Tibial nerve (tissue), 4 donors: Measurements from ENCODE around the gene TBC1D22B. TPM values are rescaled to one million over a fixed set of nuclear protein-coding genes. Genes with fewer than 3 reads are reported as not detected.

Experiments used
- DNase-seq, 2 donors: peaks; one replicate each; pipeline ENCODE4 v3.0.0-alpha.2; 2019; ENCODE audit warnings: low spot score in 2 of 2
- H3K27ac ChIP-seq, 4 donors: fragments of 200-600 bp; sonication (generic) in 3 of 4; one replicate each; pipeline ENCODE4 v1.5.1; 2017 to 2019; ENCODE audit warnings: mild to moderate bottlenecking in 1 of 4
- H3K27me3 ChIP-seq, 2 donors: fragments of 200-600 bp; sonication (generic) in 1 of 2; one replicate each; pipeline versions ENCODE4 v1.5.1 to v1.6.0; 2017 to 2019
- H3K36me3 ChIP-seq, 3 donors: fragments of 200-600 bp; sonication (generic); one replicate each; pipeline ENCODE4 v1.5.1; 2018 to 2019
- H3K4me1 ChIP-seq, 4 donors: fragments of 200-600 bp; sonication (generic) in 3 of 4; one replicate each; pipeline ENCODE4 v1.5.1; 2017 to 2019
- H3K4me3 ChIP-seq, 4 donors: fragments of 200-600 bp; sonication (generic) in 3 of 4; one replicate each; pipeline ENCODE4 v1.5.1; 2017 to 2019; ENCODE audit warnings: mild to moderate bottlenecking in 1 of 4, moderate library complexity in 1 of 4
- H3K9me3 ChIP-seq, 4 donors: fragments of 200-600 bp; sonication (generic) in 3 of 4; one replicate each; pipeline ENCODE4 v1.5.1; 2017 to 2019
- EP300 ChIP-seq, 2 donors: sonication (generic); formaldehyde crosslinking; IDR thresholded peaks; one replicate each; pipeline ENCODE4 v1.6.1; 2017; ENCODE audit warnings: antibody characterized with exemption in 2 of 2, mild to moderate bottlenecking in 1 of 2
- POLR2A ChIP-seq, 2 donors: fragments of 450-650 bp; IDR thresholded peaks; one replicate each; pipeline ENCODE4 v1.6.1; 2017; ENCODE audit warnings: antibody characterized with exemption in 2 of 2, mild to moderate bottlenecking in 2 of 2, moderate library complexity in 2 of 2
- WGBS, 2 donors: methylation state at CpG; one replicate each; pipeline ENCODE4 v1.1.5; 2018; 5-methylcytosine and 5-hydroxymethylcytosine counted together
- total RNA-seq, 4 donors: library from RNA; depleted of rRNA; stranded (reverse); fragments of >200 nt; gene quantifications; one replicate each; pipeline ENCODE4 v1.1.0, GENCODE V29; 2016
- TF ChIP-seq, protein P1 (sequence below), 5 experiments: fragments of 200-600 bp in 3 of 5; fragments of 450-650 bp in 2 of 5; sonication (generic) in 3 of 5; IDR thresholded peaks; one replicate each; pipeline ENCODE4 v1.5.1; 2016 to 2019; ENCODE audit warnings: antibody characterized with exemption in 5 of 5, mild to moderate bottlenecking in 3 of 5, moderate library complexity in 2 of 5

The TBC1D22B gene
- total RNA-seq, 4 donors from 2014 or later: 5.1 to 9.4 (median 7.7) TPM

DNA sequence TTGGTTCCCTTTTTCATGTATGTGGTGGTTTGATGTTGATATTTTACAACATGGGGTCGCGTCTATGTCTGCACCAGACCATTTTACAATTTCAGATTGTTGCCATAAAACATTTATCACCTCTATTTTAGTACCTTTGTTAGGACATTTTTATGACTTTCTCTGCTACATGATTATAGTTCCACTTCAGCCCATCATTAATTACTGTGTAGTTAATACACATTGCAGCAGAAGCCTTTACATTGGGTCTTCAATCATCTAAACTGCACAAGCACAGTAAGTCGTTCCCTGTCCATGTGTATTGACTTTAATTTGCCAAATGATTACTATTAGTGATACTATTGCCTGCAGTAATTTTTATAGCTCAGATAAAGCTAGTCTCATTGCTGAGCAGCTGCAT, 16.1 kb downstream of the TBC1D22B start:
- Histone ChIP-seq H3K9me3 (no peaks in the 10 kb centered on the region), H3K4me3 (no peak overlapping the region), H3K4me1 (no peaks in the 10 kb centered on the region), H3K36me3 (peaks cover 0 to 27% (median 5%) of the 10 kb centered on the region in 3 donors), H3K27ac (no peak overlapping the region), H3K27me3 (no peaks in the 10 kb centered on the region)
- TF ChIP-seq EP300 (IDR thresholded peaks at IDR 0.05) (no peak), POLR2A (IDR thresholded peaks at IDR 0.05) (no peak)
- TF ChIP-seq, protein P1, sequence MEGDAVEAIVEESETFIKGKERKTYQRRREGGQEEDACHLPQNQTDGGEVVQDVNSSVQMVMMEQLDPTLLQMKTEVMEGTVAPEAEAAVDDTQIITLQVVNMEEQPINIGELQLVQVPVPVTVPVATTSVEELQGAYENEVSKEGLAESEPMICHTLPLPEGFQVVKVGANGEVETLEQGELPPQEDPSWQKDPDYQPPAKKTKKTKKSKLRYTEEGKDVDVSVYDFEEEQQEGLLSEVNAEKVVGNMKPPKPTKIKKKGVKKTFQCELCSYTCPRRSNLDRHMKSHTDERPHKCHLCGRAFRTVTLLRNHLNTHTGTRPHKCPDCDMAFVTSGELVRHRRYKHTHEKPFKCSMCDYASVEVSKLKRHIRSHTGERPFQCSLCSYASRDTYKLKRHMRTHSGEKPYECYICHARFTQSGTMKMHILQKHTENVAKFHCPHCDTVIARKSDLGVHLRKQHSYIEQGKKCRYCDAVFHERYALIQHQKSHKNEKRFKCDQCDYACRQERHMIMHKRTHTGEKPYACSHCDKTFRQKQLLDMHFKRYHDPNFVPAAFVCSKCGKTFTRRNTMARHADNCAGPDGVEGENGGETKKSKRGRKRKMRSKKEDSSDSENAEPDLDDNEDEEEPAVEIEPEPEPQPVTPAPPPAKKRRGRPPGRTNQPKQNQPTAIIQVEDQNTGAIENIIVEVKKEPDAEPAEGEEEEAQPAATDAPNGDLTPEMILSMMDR (IDR thresholded peaks at IDR 0.05): no peak
- WGBS, 2 donors: 70 to 74% methylated on average over 3 of the region's 3 CpGs
- DNase-seq: no peak

- H3K27ac ChIP-seq: no peak overlapping the region
- H3K4me1 ChIP-seq: peaks cover 0 to 13% (median 0%) of the 10 kb centered on the region in 4 donors
- no peaks in the 10 kb centered on the region for H3K27me3 ChIP-seq
- DNase-seq: no peak
- 93 to 100% methylated on average over 1 of the region's 1 CpG for WGBS, 2 donors
- no peaks in the 10 kb centered on the region for H3K9me3 ChIP-seq
- H3K36me3 ChIP-seq: peaks cover 0 to 22% (median 5%) of the 10 kb centered on the region in 3 donors
- no peak overlapping the region for H3K4me3 ChIP-seq
- TF ChIP-seq, protein P1 (IDR thresholded peaks at IDR 0.05): no peak
- no peak for TF ChIP-seq POLR2A (IDR thresholded peaks at IDR 0.05)
- no peak for TF ChIP-seq EP300 (IDR thresholded peaks at IDR 0.05)
These were observed 17.8 kb downstream of the TBC1D22B start for GRCh38 chr6:37275350-37275749.

GRCh38 chr6:37277001-37277409, 19.4 kb downstream of the TBC1D22B start:
- Histone ChIP-seq H3K36me3 (peaks cover 0 to 19% (median 0%) of the 10 kb centered on the region in 3 donors), H3K27me3 (no peaks in the 10 kb centered on the region), H3K9me3 (no peaks in the 10 kb centered on the region), H3K27ac (no peak overlapping the region), H3K4me3 (no peak overlapping the region), H3K4me1 (peaks cover 0 to 16% (median 0%) of the 10 kb centered on the region in 4 donors)
- 84 to 88% methylated on average over 6 of the region's 6 CpGs for WGBS, 2 donors
- TF ChIP-seq, protein P1 (IDR thresholded peaks at IDR 0.05): no peak
- TF ChIP-seq EP300 (IDR thresholded peaks at IDR 0.05) (no peak), POLR2A (IDR thresholded peaks at IDR 0.05) (no peak)
- no peak for DNase-seq

DNA sequence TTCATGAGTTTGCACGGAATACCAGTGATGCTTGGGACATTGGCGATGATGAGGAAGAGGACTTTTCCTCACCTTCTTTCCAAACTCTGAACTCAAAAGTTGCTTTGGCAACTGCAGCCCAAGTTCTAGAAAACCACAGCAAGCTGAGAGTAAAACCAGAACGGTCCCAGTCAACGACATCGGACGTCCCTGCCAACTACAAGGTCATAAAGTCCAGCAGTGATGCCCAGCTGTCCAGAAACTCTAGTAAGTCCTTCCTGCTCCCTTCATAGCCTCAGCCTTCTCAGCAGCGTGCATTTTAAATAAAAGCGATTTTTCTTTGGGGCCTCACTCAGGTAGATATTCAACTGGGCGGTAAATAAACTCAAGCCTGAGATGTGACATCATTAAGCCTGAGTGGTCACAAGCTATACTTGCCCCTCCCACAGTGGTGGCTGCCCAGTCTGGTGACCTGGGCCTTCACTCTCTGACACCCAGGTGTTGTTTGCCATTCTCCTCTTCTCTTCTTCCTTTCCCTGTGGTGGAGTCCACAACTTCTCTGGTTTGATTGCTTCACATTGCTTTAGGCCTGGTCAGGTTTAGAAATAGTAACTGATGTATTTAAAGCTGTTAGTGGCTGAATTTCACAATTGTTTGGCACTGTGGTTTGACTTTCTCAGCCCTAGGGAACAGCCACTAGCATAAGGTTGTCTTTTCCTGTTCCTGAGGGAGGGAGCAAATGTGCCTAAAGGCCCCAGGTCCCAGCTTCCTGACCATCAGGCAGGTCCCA, 22.0 kb downstream of the TBC1D22B start:
- DNase-seq: peak in 1 of 2 donors; percentile 23
- Histone ChIP-seq H3K4me3 (no peak overlapping the region), H3K4me1 (peaks cover 0 to 23% (median 0%) of the 10 kb centered on the region in 4 donors), H3K36me3 (peaks cover 0 to 41% (median 4%) of the 10 kb centered on the region in 3 donors), H3K9me3 (no peaks in the 10 kb centered on the region), H3K27ac (peak overlapping the region in 1 of 4 donors; percentile 69), H3K27me3 (no peaks in the 10 kb centered on the region)
- WGBS, 2 donors: 80 to 93% methylated on average over 9 of the region's 9 CpGs
- no peak for TF ChIP-seq POLR2A (IDR thresholded peaks at IDR 0.05)
- TF ChIP-seq EP300 (IDR thresholded peaks at IDR 0.05): peak in 1 of 2 donors; percentile 65
- TF ChIP-seq, protein P1 (IDR thresholded peaks at IDR 0.05): no peak

DNA sequence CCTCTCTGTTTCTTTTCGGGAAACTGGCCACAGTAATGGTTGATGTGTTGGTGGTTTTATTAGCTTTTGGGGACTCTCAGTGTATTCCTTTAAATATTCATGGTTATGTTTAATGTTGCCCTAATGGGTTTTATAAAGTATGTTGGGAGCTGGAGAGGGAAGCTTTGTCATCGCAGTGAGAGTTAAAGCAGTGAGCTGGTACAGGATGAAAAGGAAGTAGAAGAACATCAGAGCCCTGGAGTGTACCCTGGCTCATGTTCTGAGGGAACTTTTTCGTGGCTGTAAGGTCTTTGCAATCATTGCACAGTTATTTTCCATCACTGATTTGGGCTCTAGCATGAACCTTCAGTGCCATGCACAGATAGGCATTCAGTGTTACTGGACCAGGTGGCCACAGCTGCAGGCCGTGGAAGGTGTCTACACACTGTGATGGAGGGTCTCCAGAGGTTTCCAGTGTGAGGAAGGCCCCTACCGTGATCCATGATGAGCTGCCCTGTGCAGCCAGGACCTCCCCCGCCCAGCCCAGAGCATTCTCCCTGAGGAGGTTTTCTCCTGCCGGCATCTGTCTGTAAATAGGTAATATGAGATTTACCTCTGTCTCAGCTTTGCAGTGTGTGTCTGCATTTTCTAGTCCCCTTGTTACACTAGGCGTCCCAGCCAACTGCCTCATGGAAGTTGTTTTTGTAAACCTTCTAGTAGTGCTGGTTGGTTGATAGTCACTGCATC, 22.8 kb downstream of the TBC1D22B start:
- WGBS, 2 donors: 77 to 82% methylated on average over 6 to 8 of the region's 8 CpGs
- Histone ChIP-seq H3K4me1 (peaks cover 0 to 23% (median 0%) of the 10 kb centered on the region in 4 donors), H3K36me3 (peaks cover 0 to 48% (median 4%) of the 10 kb centered on the region in 3 donors), H3K27me3 (no peaks in the 10 kb centered on the region), H3K4me3 (no peak overlapping the region), H3K9me3 (no peaks in the 10 kb centered on the region), H3K27ac (peak overlapping the region in 1 of 4 donors; percentile 69)
- TF ChIP-seq EP300 (IDR thresholded peaks at IDR 0.05) (no peak), POLR2A (IDR thresholded peaks at IDR 0.05) (no peak)
- TF ChIP-seq, protein P1 (IDR thresholded peaks at IDR 0.05): no peak
- no peak for DNase-seq
